Ovary (tissue), 9 donors: Measurements from ENCODE around the gene TPRA1. TPM values are rescaled to one million over a fixed set of nuclear protein-coding genes. Genes with fewer than 3 reads are reported as not detected.

Experiments used
- DNase-seq, 5 donors: peaks; one replicate each; pipeline ENCODE4 v3.0.0-alpha.2; 2019 to 2020
- H3K27ac ChIP-seq, 2 donors: fragments of 200-600 bp; one replicate each; pipeline versions ENCODE4 v1.5.1 to v1.8.0; 2019 to 2022
- H3K27me3 ChIP-seq: fragments of 200-600 bp; one replicate; pipeline ENCODE4 v1.8.0; 2022
- H3K36me3 ChIP-seq: fragments of 200-600 bp; sonication (generic); one replicate; pipeline ENCODE4 v1.5.1; 2019
- H3K4me1 ChIP-seq: one replicate; pipeline ENCODE4 v1.8.1; 2013; ENCODE audit warnings: mild to moderate bottlenecking, moderate library complexity; ENCODE audit not compliant: insufficient read depth
- H3K4me3 ChIP-seq: fragments of 200-600 bp; sonication (generic); one replicate; pipeline ENCODE4 v1.5.1; 2017
- H3K9me3 ChIP-seq, 2 donors: fragments of 200-600 bp in 1 of 2; sonication (generic) in 1 of 2; one replicate each; pipeline versions ENCODE4 v1.5.1 to v1.8.1; 2013 to 2019; ENCODE audit warnings: mild to moderate bottlenecking in 1 of 2, moderate library complexity in 1 of 2
- CTCF ChIP-seq, 3 donors: fragments of 450-650 bp in 2 of 3; fragments of 200-600 bp in 1 of 3; IDR thresholded peaks; one replicate each; pipeline versions ENCODE4 v1.5.1 to v1.8.0; 2016 to 2022; ENCODE audit warnings: antibody characterized with exemption in 3 of 3, mild to moderate bottlenecking in 1 of 3
- EP300 ChIP-seq: sonication (generic); formaldehyde crosslinking; IDR thresholded peaks from one replicate; pipeline ENCODE4 v1.6.1; 2017; ENCODE audit warnings: antibody characterized with exemption
- POLR2A ChIP-seq: fragments of 450-650 bp; IDR thresholded peaks from one replicate; pipeline ENCODE4 v1.6.1; 2017; ENCODE audit warnings: antibody characterized with exemption, mild to moderate bottlenecking, moderate library complexity
- WGBS, 3 donors: extraction: QIAGEN DNeasy Blood & Tissue Kit in 1 of 3; methylation state at CpG; one replicate each; pipeline versions ENCODE4 v1.1.5 to v1.1.7; 2013 to 2017; 5-methylcytosine and 5-hydroxymethylcytosine counted together
- intact Hi-C, 4 donors: fragments of 100-400 bp; cut with DNase I; formaldehyde crosslinking; loops; one replicate each; pipeline versions ENCODE4 v1.11.0 to v1.15.1; 2022 to 2023
- polyA plus RNA-seq, 2 donors: library from polyadenylated mRNA; stranded (reverse); fragments of 200-250 nt in 1 of 2; fragments of 350-450 nt in 1 of 2; fragmentation: Illumina TruSeq in 1 of 2; extraction: RNeasy Lipid Tissue Mini Kit (QIAGEN cat#74804) in 1 of 2; gene quantifications; one replicate each; pipeline ENCODE4 v1.2.3, GENCODE V29; 2013 to 2014
- total RNA-seq, 7 donors: library from RNA; depleted of rRNA in 2 of 7; stranded (reverse); fragments of >200 nt in 2 of 7; fragmentation: NEBNext Ultra II Directional in 3 of 7; extraction: Animal tissue kit (Norgen Biotek cat#: 25700) in 3 of 7; gene quantifications; one replicate each; pipeline versions ENCODE4 v1.1.0 to v1.2.4, GENCODE V29; 2016 to 2023
- donor health status: DM: no; HTN: no; CAD: no; lungs with moderate emphysema.
- donor health status: DM: no; HTN: no; CAD: no.
- donor health status: Bipolar disorder and iron deficiency.
- donor health status: DM: yes; HTN: yes; CAD: no.
- donor health status: DM: no; HTN: no; CAD: no.
- donor health status: DM: yes; HTN: yes; CAD: no.

The TPRA1 gene
- total and polyA plus RNA-seq, 9 donors, result 6.4 to 40.3 (median 36.6) TPM

- Histone ChIP-seq H3K9me3 (no peaks in the 10 kb centered on the region), H3K4me3 (no peak overlapping the region), H3K27me3 (no peaks in the 10 kb centered on the region), H3K4me1 (peaks cover 6% of the 10 kb centered on the region), H3K36me3 (no peaks in the 10 kb centered on the region), H3K27ac (no peak overlapping the region)
- WGBS, 3 donors, result 92 to 96% (median 95%) methylated on average over 12 of the region's 12 CpGs
- TF ChIP-seq EP300, result no peak
- TF ChIP-seq CTCF (IDR thresholded peaks at IDR 0.05), result no peak
- no peak for TF ChIP-seq POLR2A
- intact Hi-C loops, result no loop called here
- DNase-seq, result no peak
These were observed 44.1 kb upstream of the TPRA1 start for GRCh38 chr3:127634653-127635052.

- peak in 1 of 5 donors; percentile 9 for DNase-seq
- Histone ChIP-seq H3K9me3 (no peaks in the 10 kb centered on the region), H3K4me1 (peaks cover 12% of the 10 kb centered on the region), H3K4me3 (no peak overlapping the region), H3K27me3 (no peaks in the 10 kb centered on the region), H3K27ac (no peak overlapping the region), H3K36me3 (no peaks in the 10 kb centered on the region)
- TF ChIP-seq POLR2A (no peak), CTCF (IDR thresholded peaks at IDR 0.05) (no peak), EP300 (no peak)
- 35 to 55% (median 46%) methylated on average over 8 of the region's 8 CpGs for WGBS, 3 donors
- intact Hi-C loops, result no loop called here
These were observed 41.7 kb upstream of the TPRA1 start for GRCh38 chr3:127632035-127632820.

- DNase-seq, result no peak
- 81 to 91% (median 87%) methylated on average over 12 of the region's 12 CpGs for WGBS, 3 donors
- no peak for TF ChIP-seq POLR2A
- no peak for TF ChIP-seq CTCF (IDR thresholded peaks at IDR 0.05)
- no peak for TF ChIP-seq EP300
- H3K4me3 ChIP-seq, result no peak overlapping the region
- no peaks in the 10 kb centered on the region for H3K36me3 ChIP-seq
- H3K27me3 ChIP-seq, result no peaks in the 10 kb centered on the region
- peaks cover 12% of the 10 kb centered on the region for H3K4me1 ChIP-seq
- no peak overlapping the region for H3K27ac ChIP-seq
- no peaks in the 10 kb centered on the region for H3K9me3 ChIP-seq
- intact Hi-C loops, result no loop called here
These were observed 40.5 kb upstream of the TPRA1 start for GRCh38 chr3:127630811-127631714.

GRCh38 chr3:127629467-127630403 is 39.2 kb upstream of the TPRA1 start:
- TF ChIP-seq CTCF (IDR thresholded peaks at IDR 0.05), result no peak
- TF ChIP-seq POLR2A, result no peak
- TF ChIP-seq EP300, result no peak
- Histone ChIP-seq H3K27ac (no peak overlapping the region), H3K4me3 (peak overlapping the region; percentile 32), H3K36me3 (no peaks in the 10 kb centered on the region), H3K27me3 (no peaks in the 10 kb centered on the region), H3K9me3 (no peaks in the 10 kb centered on the region), H3K4me1 (peaks cover 12% of the 10 kb centered on the region)
- intact Hi-C loops, result no loop called here
- whole genome bisulfite sequencing, 3 donors, result 10 to 16% (median 10%) methylated on average over 50 to 65 of the region's 65 CpGs
- peak in 4 of 5 donors; percentile 37 to 54 (median 42) for DNase-seq
